Bronchus fibroblast of lung (primary cell): ENCODE measurements around the gene KLF7. TPM values are rescaled to one million over a fixed set of nuclear protein-coding genes. Genes with fewer than 3 reads are reported as not detected.

ENCODE experiments used
- total RNA-seq: library from RNA; depleted of rRNA; stranded (reverse); fragments of >200 nt; gene quantifications from 2 replicates; pipeline ENCODE4 v1.2.3, GENCODE V29; 2015

The KLF7 gene
- total RNA-seq, result 14.0 TPM in 2 replicates

DNA sequence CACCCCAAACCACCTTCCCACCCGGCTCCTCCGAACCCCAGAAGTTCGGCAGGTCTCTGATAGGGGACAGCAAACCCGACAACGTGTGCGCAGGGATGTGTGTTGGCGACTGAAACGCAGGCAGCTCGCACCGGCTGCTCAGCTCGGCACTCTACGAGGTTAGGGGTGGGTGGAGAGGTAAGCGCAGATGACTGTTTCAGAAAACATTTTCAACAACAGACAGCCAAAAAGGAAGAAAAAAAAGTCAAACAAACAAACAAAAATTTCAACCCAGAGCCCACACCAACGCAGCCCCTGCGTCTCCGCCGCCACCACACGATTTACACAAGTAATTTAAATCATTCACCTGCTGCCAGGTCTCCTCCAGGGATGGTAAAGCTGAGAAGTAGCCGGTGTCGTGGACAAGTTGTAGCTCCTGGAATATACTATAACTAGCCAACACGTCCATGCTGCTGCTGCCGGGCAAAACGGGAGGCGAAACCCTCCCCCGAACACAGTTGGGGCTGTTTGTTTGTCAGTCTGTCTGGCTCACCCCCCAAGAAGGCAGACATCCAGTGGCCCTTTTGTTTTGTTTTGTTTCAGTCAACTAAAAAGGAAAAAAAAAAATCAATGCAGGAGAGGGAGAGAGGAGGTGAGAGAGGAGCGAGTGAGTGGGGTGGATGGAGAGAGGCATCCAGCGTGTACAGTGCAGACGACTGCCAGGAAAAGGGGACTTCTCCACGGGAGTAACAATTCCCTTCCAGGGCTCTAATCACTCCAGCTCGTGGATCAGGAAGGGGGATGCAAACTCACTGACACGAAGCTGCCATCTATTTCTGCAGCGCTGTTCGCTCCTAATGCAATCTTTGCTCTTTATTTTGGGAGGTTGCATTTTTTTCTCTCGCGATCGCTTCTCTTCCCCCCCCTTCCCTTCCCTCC lies at the start of gene KLF7:
KLF7 (minus strand) TSS at position 828 of the 918 bp plus-strand sequence; CDS start at position 448, 380 bp downstream.

Other genes starting within 250 kb of the KLF7 start
- gene CPO, start 226.4 kb downstream of the KLF7 start, total RNA-seq, result not detected in 2 replicates